Endothelial cell of umbilical vein (primary cell): ENCODE data around the gene PPP4R1. TPM values are rescaled to one million over a fixed set of nuclear protein-coding genes. Genes with fewer than 3 reads are reported as not detected.

Experiments used
- BruUV-seq: library from RNA; stranded (reverse); fragments of 400-500 nt; replicated peaks from 2 replicates; lab custom pipeline; 2021; lab: Mats Ljungman, UMichigan
- CTCF ChIA-PET: fragments of 300-600, 350-600 bp; sonication (Branson Sonifier 250); formaldehyde crosslinking; loops from one replicate; lab custom pipeline; 2021; ENCODE audit warnings: antibody characterized with exemption, inconsistent platforms; lab: Charles Lee
- POLR2A ChIA-PET: fragments of 300-600, 350-600 bp; sonication (Branson Sonifier 250); formaldehyde crosslinking; loops from one replicate; lab custom pipeline; 2021; ENCODE audit warnings: antibody characterized with exemption, inconsistent platforms; lab: Charles Lee
- DNase-seq: peaks from one replicate; pipeline ENCODE4 v3.0.0-alpha.2; 2011; ENCODE audit warnings: low read depth, low spot score
- FAIRE-seq: peaks from 2 replicates; lab custom pipeline; 2011; peaks lifted over from hg19 to GRCh38; lab: Jason Lieb, UNC
- H2AFZ ChIP-seq: 2 replicates; pipeline ENCODE4 v1.6.0; 2012; ENCODE audit warnings: low read depth, low read length, control low read depth, inconsistent platforms
- H3K27ac ChIP-seq: 2 replicates; pipeline ENCODE4 v1.5.1; 2011; ENCODE audit warnings: low read depth, mild to moderate bottlenecking, control low read depth, low read length, moderate library complexity; ENCODE audit not compliant: insufficient read depth
- H3K27me3 ChIP-seq, 2 experiments: 2 replicates each; pipeline versions ENCODE4 v1.6.0 to v1.6.1; 2011; ENCODE audit warnings: low read length in 2 of 2, mixed read lengths in 1 of 2; ENCODE audit not compliant: control insufficient read depth in 2 of 2, insufficient read depth in 2 of 2
- H3K36me3 ChIP-seq, 2 experiments: 2 replicates in 1 of 2; 3 replicates in 1 of 2; pipeline ENCODE4 v1.5.1; 2011; ENCODE audit warnings: low read length in 2 of 2, mild to moderate bottlenecking in 1 of 2, moderate library complexity in 1 of 2; ENCODE audit not compliant: control insufficient read depth in 2 of 2, insufficient read depth in 2 of 2; ENCODE audit errors: extremely low read depth in 1 of 2
- H3K4me1 ChIP-seq: 3 replicates; pipeline ENCODE4 v1.5.1; 2011; ENCODE audit warnings: mild to moderate bottlenecking, low read length; ENCODE audit not compliant: control insufficient read depth, insufficient read depth; ENCODE audit errors: extremely low read depth
- H3K4me2 ChIP-seq: 2 replicates; pipeline ENCODE4 v1.6.1; 2011; ENCODE audit warnings: low read length, control low read depth, mixed read lengths; ENCODE audit not compliant: insufficient read depth
- H3K4me3 ChIP-seq, 3 experiments: fragments of 200-600 bp in 1 of 3; sonication (generic), shearing (Covaris generic) in 1 of 3; replicated peaks in 1 of 3; 2 replicates each; pipeline ENCODE4 v1.5.1; 2011 to 2016; ENCODE audit warnings: control low read depth in 3 of 3, low read length in 3 of 3, mild to moderate bottlenecking in 2 of 3, inconsistent platforms in 1 of 3, low read depth in 1 of 3, moderate library complexity in 1 of 3; ENCODE audit not compliant: insufficient read depth in 1 of 3
- H3K79me2 ChIP-seq: 2 replicates; pipeline ENCODE4 v1.6.0; 2012; ENCODE audit warnings: low read length, inconsistent platforms; ENCODE audit not compliant: control insufficient read depth, insufficient read depth
- H3K9ac ChIP-seq: replicated peaks from 2 replicates; pipeline ENCODE3; 2011; ENCODE audit warnings: low read length, control low read depth; ENCODE audit not compliant: insufficient read depth; ENCODE audit errors: extremely low read depth
- H3K9me1 ChIP-seq: replicated peaks from 3 replicates; pipeline ENCODE4 v1.6.0; 2011; ENCODE audit warnings: mild to moderate bottlenecking, low read length; ENCODE audit not compliant: control insufficient read depth, insufficient read depth; ENCODE audit errors: extremely low read depth
- H3K9me3 ChIP-seq: replicated peaks from 2 replicates; pipeline ENCODE4 v1.5.1; 2012; ENCODE audit warnings: low read length, inconsistent platforms; ENCODE audit not compliant: control insufficient read depth, insufficient read depth
- H4K20me1 ChIP-seq: replicated peaks from 2 replicates; pipeline ENCODE3; 2011; ENCODE audit warnings: mild to moderate bottlenecking, low read length; ENCODE audit not compliant: control insufficient read depth, insufficient read depth; ENCODE audit errors: extremely low read depth
- EZH2 ChIP-seq: IDR thresholded peaks from 2 replicates; pipeline ENCODE4 v1.6.1; 2012; ENCODE audit warnings: borderline replicate concordance, low read depth, mild to moderate bottlenecking, moderate library complexity, low read length, inconsistent platforms; ENCODE audit not compliant: severe bottlenecking
- FOS ChIP-seq: IDR thresholded peaks from 2 replicates; pipeline ENCODE4 v1.6.1; 2011; ENCODE audit warnings: mild to moderate bottlenecking, low read length, moderate library complexity, borderline replicate concordance; ENCODE audit not compliant: insufficient read depth
- JUN ChIP-seq: IDR thresholded peaks from 2 replicates; pipeline ENCODE4 v1.6.1; 2011; ENCODE audit warnings: borderline replicate concordance, low read depth; ENCODE audit not compliant: insufficient read length, insufficient read depth
- MYC ChIP-seq: IDR thresholded peaks from one replicate; pipeline ENCODE4 v1.6.1; 2011; ENCODE audit warnings: mild to moderate bottlenecking, low read depth, low read length
- POLR2AphosphoS5 ChIP-seq: IDR thresholded peaks from 2 replicates; pipeline ENCODE4 v1.6.1; 2012; ENCODE audit warnings: low read depth, mild to moderate bottlenecking, control low read depth, low read length, moderate library complexity; ENCODE audit not compliant: insufficient read depth
- dilution Hi-C: fragments of 300-500 bp; cut with MboI; formaldehyde crosslinking; loops from one replicate; pipeline ENCODE4 v1.15.0; 2019; ENCODE audit warnings: low sequenced_read_pairs; ENCODE audit not compliant: extremely low pct_ligation_motif_present
- intact Hi-C: fragments of 100-400 bp; cut with micrococcal nuclease; formaldehyde crosslinking; loops from one replicate; pipeline ENCODE4 v1.10.0; 2022
- polyA plus RNA-seq, 4 experiments: library from polyadenylated mRNA; depleted of rRNA in 3 of 4; stranded (reverse) in 3 of 4; unstranded in 1 of 4; fragments of >200 nt; gene quantifications; 2 replicates each; pipeline versions ENCODE4 v1.2.1 to v1.2.3, GENCODE V29; 2011 to 2012; ENCODE audit warnings: missing spikeins in 1 of 4
- total RNA-seq: library from RNA; stranded (reverse); gene quantifications from 2 replicates; pipeline ENCODE4 v1.2.3, GENCODE V29; 2021
- TF ChIP-seq, protein P1 (sequence below): IDR thresholded peaks from 2 replicates; pipeline ENCODE4 v1.6.1; 2011; ENCODE audit not compliant: insufficient read depth, insufficient read length

The PPP4R1 gene
- total and polyA plus RNA-seq, 2 donors (not counting 3 experiments of a cell fraction or from before 2014, with no cell fraction given): 138 to 152 TPM

DNA sequence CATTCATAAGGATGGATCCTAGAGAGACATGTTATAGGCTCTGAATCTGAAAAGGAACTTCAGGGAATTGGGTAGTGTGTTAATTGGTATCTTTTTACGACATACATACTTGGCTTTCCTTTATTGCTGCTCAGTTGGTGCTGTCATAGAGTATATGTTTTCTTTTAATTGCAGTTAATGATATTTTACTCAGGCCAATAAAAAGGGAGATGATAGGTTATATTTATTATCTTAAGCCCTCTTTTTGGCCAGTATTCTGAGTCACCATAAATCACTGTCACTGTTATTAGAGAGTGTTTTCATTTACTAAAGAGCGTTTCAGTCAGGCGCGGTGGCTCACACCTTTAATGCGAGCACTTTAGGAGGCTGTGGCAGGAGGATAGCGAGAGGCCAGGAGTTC is 91.4 kb downstream of the PPP4R1 start:
- dilution Hi-C loops: no loop called here
- no peak for FAIRE-seq
- no TSS peak for BruUV-seq

DNA sequence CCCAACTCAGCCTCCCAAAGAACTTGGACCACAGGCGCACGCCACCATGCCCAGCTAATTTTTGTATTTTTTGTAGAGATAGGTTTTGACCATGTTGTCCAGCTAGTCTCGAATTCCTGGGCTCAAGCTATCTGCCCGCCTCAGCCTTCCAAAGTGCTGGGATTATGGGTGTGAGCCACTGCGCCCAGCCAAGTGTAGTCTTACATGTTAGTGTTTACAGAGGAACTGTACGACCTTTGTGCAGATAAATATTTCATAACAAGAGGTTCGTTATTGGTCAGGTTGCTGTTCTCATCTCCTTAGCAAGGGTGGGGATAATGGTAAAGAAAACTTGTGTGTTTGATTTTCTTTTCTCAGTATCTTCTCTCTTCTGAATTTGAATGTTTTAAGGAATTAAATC is 92.6 kb downstream of the PPP4R1 start:
- Histone ChIP-seq H3K4me2 (no peak overlapping the region), H3K4me3 (no peak overlapping the region), H3K79me2 (no peaks in the 10 kb centered on the region), H3K4me1 (peaks cover 7% of the 10 kb centered on the region), H3K9me3 (no peaks in the 10 kb centered on the region), H3K27ac (no peak overlapping the region), H4K20me1 (no peaks in the 10 kb centered on the region), H3K9ac (no peak overlapping the region), H2AFZ (no peak overlapping the region), H3K9me1 (no peaks in the 10 kb centered on the region), H3K27me3 (no peaks in the 10 kb centered on the region), H3K36me3 (peaks cover 2 to 3% of the 10 kb centered on the region in 2 experiments)
- no peak for DNase-seq
- TF ChIP-seq POLR2AphosphoS5 (no peak), MYC (no peak), JUN (no peak)
- dilution Hi-C loops (no loop called here), intact Hi-C loops (no loop called here)
- no peak for FAIRE-seq
- POLR2A ChIA-PET: no interaction called here
- CTCF ChIA-PET: interaction anchor here (1.2 kb wide), 1 partner anchor 18 kb away, joined by 3 read pairs; no protein-coding TSS in a partner anchor
- BruUV-seq: no TSS peak

More for the DNA sequence above, 91.4 kb downstream of the PPP4R1 start:
- POLR2A ChIA-PET: no interaction called here
- no peaks in the 10 kb centered on the region for H3K79me2 ChIP-seq
- H3K27me3 ChIP-seq: no peaks in the 10 kb centered on the region
- H3K4me1 ChIP-seq: no peaks in the 10 kb centered on the region
- H4K20me1 ChIP-seq: no peaks in the 10 kb centered on the region
- intact Hi-C loops: no loop called here
- no peak for DNase-seq
- no peaks in the 10 kb centered on the region for H3K9me3 ChIP-seq
- no peak for TF ChIP-seq MYC
- TF ChIP-seq EZH2: no peak
- no peak for TF ChIP-seq POLR2AphosphoS5
- TF ChIP-seq FOS: no peak
- TF ChIP-seq JUN: no peak
- TF ChIP-seq, protein P1, sequence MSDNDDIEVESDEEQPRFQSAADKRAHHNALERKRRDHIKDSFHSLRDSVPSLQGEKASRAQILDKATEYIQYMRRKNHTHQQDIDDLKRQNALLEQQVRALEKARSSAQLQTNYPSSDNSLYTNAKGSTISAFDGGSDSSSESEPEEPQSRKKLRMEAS: no peak
- no peak overlapping the region for H3K4me2 ChIP-seq
- H3K36me3 ChIP-seq: peaks cover 2 to 3% of the 10 kb centered on the region in 2 experiments
- H3K4me3 ChIP-seq: no peak overlapping the region
- CTCF ChIA-PET: no interaction called here
- no peak overlapping the region for H2AFZ ChIP-seq
- H3K9ac ChIP-seq: no peak overlapping the region
- no peak overlapping the region for H3K27ac ChIP-seq
- no peaks in the 10 kb centered on the region for H3K9me1 ChIP-seq
